Measurements from ENCODE around the gene FYB1.

DNA sequence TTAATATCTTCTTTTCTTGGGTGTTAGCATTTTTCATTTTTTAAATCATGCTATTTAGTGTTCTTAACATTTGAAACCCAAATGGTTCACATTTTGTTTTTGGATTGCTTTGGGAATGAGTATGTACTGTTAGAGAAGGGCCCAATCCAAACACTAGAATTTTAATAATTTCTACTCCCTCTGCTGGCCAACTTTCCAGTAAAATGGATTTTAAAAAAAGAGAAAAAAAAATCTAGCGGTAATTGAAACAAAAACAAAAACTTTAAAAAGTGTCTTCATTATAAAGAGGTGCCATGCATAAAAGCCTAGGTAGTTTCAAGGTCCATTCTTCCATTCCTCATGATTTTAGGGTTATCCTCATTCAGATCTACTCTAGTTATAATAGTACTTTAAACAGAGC, 113.0 kb downstream of the FYB1 start:
- TF ChIP-seq, protein P1, sequence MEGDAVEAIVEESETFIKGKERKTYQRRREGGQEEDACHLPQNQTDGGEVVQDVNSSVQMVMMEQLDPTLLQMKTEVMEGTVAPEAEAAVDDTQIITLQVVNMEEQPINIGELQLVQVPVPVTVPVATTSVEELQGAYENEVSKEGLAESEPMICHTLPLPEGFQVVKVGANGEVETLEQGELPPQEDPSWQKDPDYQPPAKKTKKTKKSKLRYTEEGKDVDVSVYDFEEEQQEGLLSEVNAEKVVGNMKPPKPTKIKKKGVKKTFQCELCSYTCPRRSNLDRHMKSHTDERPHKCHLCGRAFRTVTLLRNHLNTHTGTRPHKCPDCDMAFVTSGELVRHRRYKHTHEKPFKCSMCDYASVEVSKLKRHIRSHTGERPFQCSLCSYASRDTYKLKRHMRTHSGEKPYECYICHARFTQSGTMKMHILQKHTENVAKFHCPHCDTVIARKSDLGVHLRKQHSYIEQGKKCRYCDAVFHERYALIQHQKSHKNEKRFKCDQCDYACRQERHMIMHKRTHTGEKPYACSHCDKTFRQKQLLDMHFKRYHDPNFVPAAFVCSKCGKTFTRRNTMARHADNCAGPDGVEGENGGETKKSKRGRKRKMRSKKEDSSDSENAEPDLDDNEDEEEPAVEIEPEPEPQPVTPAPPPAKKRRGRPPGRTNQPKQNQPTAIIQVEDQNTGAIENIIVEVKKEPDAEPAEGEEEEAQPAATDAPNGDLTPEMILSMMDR (IDR thresholded peaks at IDR 0.05): no peak
- TF ChIP-seq POLR2AphosphoS5 (IDR thresholded peaks at IDR 0.05): no peak
